Sigmoid colon (tissue), 4 donors: ENCODE measurements around the gene FASN.

Experiments
- EP300 ChIP-seq, 4 donors: sonication (generic); formaldehyde crosslinking; IDR thresholded peaks; one replicate each; pipeline ENCODE4 v1.6.1; 2017; ENCODE audit warnings: antibody characterized with exemption in 4 of 4
- POLR2A ChIP-seq, 2 donors: fragments of 450-650 bp; IDR thresholded peaks; one replicate each; pipeline ENCODE4 v1.6.1; 2016; ENCODE audit warnings: antibody characterized with exemption in 2 of 2, mild to moderate bottlenecking in 2 of 2, moderate library complexity in 2 of 2
- POLR2AphosphoS5 ChIP-seq, 4 donors: sonication (generic); formaldehyde crosslinking; IDR thresholded peaks; one replicate each; pipeline ENCODE4 v1.6.1; 2017; ENCODE audit warnings: antibody characterized with exemption in 4 of 4
- TF ChIP-seq, protein P1 (sequence below), 4 experiments: fragments of 450-650 bp in 3 of 4; fragments of 200-600 bp in 1 of 4; IDR thresholded peaks; one replicate each; pipeline ENCODE4 v1.5.1; 2016 to 2019; ENCODE audit warnings: antibody characterized with exemption in 4 of 4, mild to moderate bottlenecking in 3 of 4, moderate library complexity in 2 of 4

DNA sequence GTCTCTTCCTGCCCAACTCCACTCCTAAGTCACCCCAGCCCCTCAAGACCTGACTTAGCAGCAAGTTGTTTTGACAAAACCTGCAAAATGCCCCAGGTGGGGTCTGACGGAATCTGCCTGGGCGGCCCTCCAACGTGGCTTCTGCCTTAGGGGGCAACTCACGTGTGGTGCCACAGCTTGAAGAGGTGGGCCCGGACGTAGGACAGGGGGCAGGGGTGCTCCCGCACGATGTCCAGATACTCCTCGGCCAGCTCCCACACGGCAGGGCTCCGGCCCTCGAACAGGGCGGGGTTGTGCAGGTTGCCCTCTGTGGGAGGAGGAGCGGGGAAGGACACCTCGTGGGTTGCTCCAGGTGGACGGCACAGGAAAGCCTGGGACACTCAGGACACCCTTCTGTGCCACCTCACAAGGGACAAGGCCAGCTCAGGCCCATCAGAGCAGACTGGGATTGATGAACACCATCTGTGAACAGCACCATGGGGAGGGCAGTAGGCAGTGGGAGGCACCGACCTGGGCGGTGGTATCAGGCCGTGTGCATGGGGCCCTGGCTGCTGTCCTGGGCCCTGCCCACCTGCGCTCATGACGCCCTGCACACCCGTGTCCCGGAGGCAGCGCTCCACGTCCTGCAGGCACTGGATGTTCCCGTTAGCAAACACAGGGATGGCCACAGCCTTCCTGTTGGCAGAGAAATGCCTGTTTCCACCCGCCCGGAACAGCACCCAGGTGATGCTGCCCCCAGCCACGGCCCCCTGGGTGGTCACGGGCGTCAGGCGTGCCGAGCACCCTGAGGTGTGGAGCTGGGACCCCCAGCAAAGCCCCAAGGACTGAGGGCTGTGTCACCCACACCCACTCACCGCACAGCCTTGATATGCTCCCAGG lies 36.8 kb downstream of the FASN start:
- TF ChIP-seq POLR2A (IDR thresholded peaks at IDR 0.05) (no peak), POLR2AphosphoS5 (IDR thresholded peaks at IDR 0.05) (peak in 1 of 4 donors; percentile 9), EP300 (IDR thresholded peaks at IDR 0.05) (no peak)
- TF ChIP-seq, protein P1, sequence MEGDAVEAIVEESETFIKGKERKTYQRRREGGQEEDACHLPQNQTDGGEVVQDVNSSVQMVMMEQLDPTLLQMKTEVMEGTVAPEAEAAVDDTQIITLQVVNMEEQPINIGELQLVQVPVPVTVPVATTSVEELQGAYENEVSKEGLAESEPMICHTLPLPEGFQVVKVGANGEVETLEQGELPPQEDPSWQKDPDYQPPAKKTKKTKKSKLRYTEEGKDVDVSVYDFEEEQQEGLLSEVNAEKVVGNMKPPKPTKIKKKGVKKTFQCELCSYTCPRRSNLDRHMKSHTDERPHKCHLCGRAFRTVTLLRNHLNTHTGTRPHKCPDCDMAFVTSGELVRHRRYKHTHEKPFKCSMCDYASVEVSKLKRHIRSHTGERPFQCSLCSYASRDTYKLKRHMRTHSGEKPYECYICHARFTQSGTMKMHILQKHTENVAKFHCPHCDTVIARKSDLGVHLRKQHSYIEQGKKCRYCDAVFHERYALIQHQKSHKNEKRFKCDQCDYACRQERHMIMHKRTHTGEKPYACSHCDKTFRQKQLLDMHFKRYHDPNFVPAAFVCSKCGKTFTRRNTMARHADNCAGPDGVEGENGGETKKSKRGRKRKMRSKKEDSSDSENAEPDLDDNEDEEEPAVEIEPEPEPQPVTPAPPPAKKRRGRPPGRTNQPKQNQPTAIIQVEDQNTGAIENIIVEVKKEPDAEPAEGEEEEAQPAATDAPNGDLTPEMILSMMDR (IDR thresholded peaks at IDR 0.05) = no peak
